ENCODE data around the gene TMEM181.
"Not testable (repeated sequence)": the region's sequence is repeated elsewhere in the genome, so short reads cannot be mapped to it uniquely, and the experiment has no call there.

The TMEM181 gene

GRCh38 chr6:158559895-158560835, at the start of gene TMEM181:
Gene TMEM181 (plus strand): TSS chr6:158560091. CDS start chr6:158560225, 134 bp downstream.
- Histone ChIP-seq H3K27ac (ENCODE audit: low read length) (peak within 1 kb of the TSS; percentile 77), H3K4me3 (ENCODE audit: low read depth in 1 of 2, low read length in 2 of 2) (peak within 1 kb of the TSS; percentile 84 to 88), H3K27me3 (ENCODE audit: low read depth, low read length) (no peaks in the 10 kb centered on the region), H3K4me1 (ENCODE audit: control insufficient read depth in 1 of 2, insufficient read depth in 2 of 2, low read length in 2 of 2) (peaks cover 6 to 13% of the 10 kb centered on the region in 2 donors), H3K9me3 (ENCODE audit: control insufficient read depth in 1 of 2, low read length in 2 of 2) (no peaks in the 10 kb centered on the region), H3K36me3 (ENCODE audit: control insufficient read depth in 1 of 2, insufficient read depth in 2 of 2, low read length in 2 of 2) (no peaks in the 10 kb centered on the region)

- Histone ChIP-seq H3K9me3 (ENCODE audit: control insufficient read depth in 1 of 2, low read length in 2 of 2) (no peaks in the 10 kb centered on the region), H3K36me3 (ENCODE audit: control insufficient read depth in 1 of 2, insufficient read depth in 2 of 2, low read length in 2 of 2) (no peaks in the 10 kb centered on the region), H3K27me3 (ENCODE audit: low read depth, low read length) (peaks cover 9% of the 10 kb centered on the region), H3K4me1 (ENCODE audit: control insufficient read depth in 1 of 2, insufficient read depth in 2 of 2, low read length in 2 of 2) (peaks cover 0 to under 1% of the 10 kb centered on the region in 2 donors), H3K4me3 (ENCODE audit: low read depth in 1 of 2, low read length in 2 of 2) (no peak overlapping the region), H3K27ac (ENCODE audit: low read length) (no peak overlapping the region)
These were observed 47.1 kb upstream of the TMEM181 start for GRCh38 chr6:158512809-158513208.

GRCh38 chr6:158514176-158514575, 45.7 kb upstream of the TMEM181 start:
- H3K9me3 ChIP-seq (ENCODE audit: control insufficient read depth in 1 of 2, low read length in 2 of 2) = no peaks in the 10 kb centered on the region

GRCh38 chr6:158514991-158515390, 44.9 kb upstream of the TMEM181 start:
- no peaks in the 10 kb centered on the region for H3K36me3 ChIP-seq (ENCODE audit: control insufficient read depth in 1 of 2, insufficient read depth in 2 of 2, low read length in 2 of 2)
- peaks cover 15% of the 10 kb centered on the region for H3K27me3 ChIP-seq (ENCODE audit: low read depth, low read length)
- H3K27ac ChIP-seq (ENCODE audit: low read length) = no peak overlapping the region
- no peak overlapping the region for H3K4me3 ChIP-seq (ENCODE audit: low read depth in 1 of 2, low read length in 2 of 2)
- no peaks in the 10 kb centered on the region for H3K9me3 ChIP-seq (ENCODE audit: control insufficient read depth in 1 of 2, low read length in 2 of 2)
- H3K4me1 ChIP-seq (ENCODE audit: control insufficient read depth in 1 of 2, insufficient read depth in 2 of 2, low read length in 2 of 2) = peaks cover 6 to 8% of the 10 kb centered on the region in 2 donors

More at GRCh38 chr6:158514176-158514575, 45.7 kb upstream of the TMEM181 start:
- Histone ChIP-seq H3K27me3 (ENCODE audit: low read depth, low read length) (peaks cover 15% of the 10 kb centered on the region), H3K36me3 (ENCODE audit: control insufficient read depth in 1 of 2, insufficient read depth in 2 of 2, low read length in 2 of 2) (no peaks in the 10 kb centered on the region), H3K4me3 (ENCODE audit: low read depth in 1 of 2, low read length in 2 of 2) (no peak overlapping the region), H3K27ac (ENCODE audit: low read length) (no peak overlapping the region), H3K4me1 (ENCODE audit: control insufficient read depth in 1 of 2, insufficient read depth in 2 of 2, low read length in 2 of 2) (peaks cover 6 to 8% of the 10 kb centered on the region in 2 donors)

GRCh38 chr6:158516098-158516497, 43.8 kb upstream of the TMEM181 start:
- peaks cover 15% of the 10 kb centered on the region for H3K27me3 ChIP-seq (ENCODE audit: low read depth, low read length)
- H3K27ac ChIP-seq (ENCODE audit: low read length) = no peak overlapping the region
- H3K4me1 ChIP-seq (ENCODE audit: control insufficient read depth in 1 of 2, insufficient read depth in 2 of 2, low read length in 2 of 2) = peaks cover 6 to 8% of the 10 kb centered on the region in 2 donors
- H3K36me3 ChIP-seq (ENCODE audit: control insufficient read depth in 1 of 2, insufficient read depth in 2 of 2, low read length in 2 of 2) = no peaks in the 10 kb centered on the region
- no peaks in the 10 kb centered on the region for H3K9me3 ChIP-seq (ENCODE audit: control insufficient read depth in 1 of 2, low read length in 2 of 2)
- H3K4me3 ChIP-seq (ENCODE audit: low read depth in 1 of 2, low read length in 2 of 2) = peak overlapping the region in 1 of 2 donors; percentile 25

- Histone ChIP-seq H3K4me1 (ENCODE audit: control insufficient read depth in 1 of 2, insufficient read depth in 2 of 2, low read length in 2 of 2) (peaks cover 6 to 8% of the 10 kb centered on the region in 2 donors), H3K27ac (ENCODE audit: low read length) (no peak overlapping the region), H3K4me3 (ENCODE audit: low read depth in 1 of 2, low read length in 2 of 2) (no peak overlapping the region), H3K9me3 (ENCODE audit: control insufficient read depth in 1 of 2, low read length in 2 of 2) (no peaks in the 10 kb centered on the region), H3K27me3 (ENCODE audit: low read depth, low read length) (peaks cover 15% of the 10 kb centered on the region), H3K36me3 (ENCODE audit: control insufficient read depth in 1 of 2, insufficient read depth in 2 of 2, low read length in 2 of 2) (no peaks in the 10 kb centered on the region)
These were observed 42.9 kb upstream of the TMEM181 start for GRCh38 chr6:158517038-158517437.

GRCh38 chr6:158517581-158517980, 42.3 kb upstream of the TMEM181 start:
- Histone ChIP-seq H3K9me3 (ENCODE audit: control insufficient read depth in 1 of 2, low read length in 2 of 2) (no peaks in the 10 kb centered on the region), H3K27me3 (ENCODE audit: low read depth, low read length) (peaks cover 15% of the 10 kb centered on the region), H3K4me3 (ENCODE audit: low read depth in 1 of 2, low read length in 2 of 2) (no peak overlapping the region), H3K36me3 (ENCODE audit: control insufficient read depth in 1 of 2, insufficient read depth in 2 of 2, low read length in 2 of 2) (no peaks in the 10 kb centered on the region), H3K4me1 (ENCODE audit: control insufficient read depth in 1 of 2, insufficient read depth in 2 of 2, low read length in 2 of 2) (peaks cover 6 to 8% of the 10 kb centered on the region in 2 donors), H3K27ac (ENCODE audit: low read length) (no peak overlapping the region)

GRCh38 chr6:158518191-158519127, 41.4 kb upstream of the TMEM181 start:
- Histone ChIP-seq H3K36me3 (ENCODE audit: control insufficient read depth in 1 of 2, insufficient read depth in 2 of 2, low read length in 2 of 2) (no peaks in the 10 kb centered on the region), H3K4me1 (ENCODE audit: control insufficient read depth in 1 of 2, insufficient read depth in 2 of 2, low read length in 2 of 2) (peaks cover 6 to 8% of the 10 kb centered on the region in 2 donors), H3K27ac (ENCODE audit: low read length) (no peak overlapping the region), H3K27me3 (ENCODE audit: low read depth, low read length) (peaks cover 15% of the 10 kb centered on the region), H3K9me3 (ENCODE audit: control insufficient read depth in 1 of 2, low read length in 2 of 2) (no peaks in the 10 kb centered on the region), H3K4me3 (ENCODE audit: low read depth in 1 of 2, low read length in 2 of 2) (peak overlapping the region; percentile 46 to 52)

- Histone ChIP-seq H3K4me1 (ENCODE audit: control insufficient read depth in 1 of 2, insufficient read depth in 2 of 2, low read length in 2 of 2) (peaks cover 6 to 8% of the 10 kb centered on the region in 2 donors), H3K27me3 (ENCODE audit: low read depth, low read length) (peaks cover 15% of the 10 kb centered on the region), H3K4me3 (ENCODE audit: low read depth in 1 of 2, low read length in 2 of 2) (no peak overlapping the region), H3K9me3 (ENCODE audit: control insufficient read depth in 1 of 2, low read length in 2 of 2) (no peaks in the 10 kb centered on the region), H3K36me3 (ENCODE audit: control insufficient read depth in 1 of 2, insufficient read depth in 2 of 2, low read length in 2 of 2) (no peaks in the 10 kb centered on the region), H3K27ac (ENCODE audit: low read length) (no peak overlapping the region)
These were observed 40.6 kb upstream of the TMEM181 start for GRCh38 chr6:158519300-158519699.

GRCh38 chr6:158519761-158520160, 40.1 kb upstream of the TMEM181 start:
- Histone ChIP-seq H3K27me3 (ENCODE audit: low read depth, low read length) (peaks cover 15% of the 10 kb centered on the region), H3K4me1 (ENCODE audit: control insufficient read depth in 1 of 2, insufficient read depth in 2 of 2, low read length in 2 of 2) (peaks cover 6 to 8% of the 10 kb centered on the region in 2 donors)

GRCh38 chr6:158520975-158521374, 38.9 kb upstream of the TMEM181 start:
- peaks cover 15% of the 10 kb centered on the region for H3K27me3 ChIP-seq (ENCODE audit: low read depth, low read length)
- H3K4me3 ChIP-seq (ENCODE audit: low read depth in 1 of 2, low read length in 2 of 2); H3K9me3 ChIP-seq (ENCODE audit: control insufficient read depth in 1 of 2, low read length in 2 of 2); H3K27ac ChIP-seq (ENCODE audit: low read length); H3K4me1 ChIP-seq (ENCODE audit: control insufficient read depth in 1 of 2, insufficient read depth in 2 of 2, low read length in 2 of 2); H3K36me3 ChIP-seq (ENCODE audit: control insufficient read depth in 1 of 2, insufficient read depth in 2 of 2, low read length in 2 of 2): not testable (repeated sequence)

More at GRCh38 chr6:158519761-158520160, 40.1 kb upstream of the TMEM181 start:
- Histone ChIP-seq H3K9me3 (ENCODE audit: control insufficient read depth in 1 of 2, low read length in 2 of 2) (no peaks in the 10 kb centered on the region), H3K4me3 (ENCODE audit: low read depth in 1 of 2, low read length in 2 of 2) (no peak overlapping the region), H3K36me3 (ENCODE audit: control insufficient read depth in 1 of 2, insufficient read depth in 2 of 2, low read length in 2 of 2) (no peaks in the 10 kb centered on the region), H3K27ac (ENCODE audit: low read length) (no peak overlapping the region)

Measured in muscle layer of duodenum (tissue), 2 donors.